ELF-1 (cell line): ENCODE measurements around the gene FDX2.
A peak's percentile ranks its signal among the peaks of the same experiment; 100 is the strongest.

ENCODE experiments used
- DNase-seq: peaks from one replicate; pipeline ENCODE4 v3.0.0-alpha.2; 2016; ENCODE audit warnings: low read depth, low spot score

FDX2 gene

DNA sequence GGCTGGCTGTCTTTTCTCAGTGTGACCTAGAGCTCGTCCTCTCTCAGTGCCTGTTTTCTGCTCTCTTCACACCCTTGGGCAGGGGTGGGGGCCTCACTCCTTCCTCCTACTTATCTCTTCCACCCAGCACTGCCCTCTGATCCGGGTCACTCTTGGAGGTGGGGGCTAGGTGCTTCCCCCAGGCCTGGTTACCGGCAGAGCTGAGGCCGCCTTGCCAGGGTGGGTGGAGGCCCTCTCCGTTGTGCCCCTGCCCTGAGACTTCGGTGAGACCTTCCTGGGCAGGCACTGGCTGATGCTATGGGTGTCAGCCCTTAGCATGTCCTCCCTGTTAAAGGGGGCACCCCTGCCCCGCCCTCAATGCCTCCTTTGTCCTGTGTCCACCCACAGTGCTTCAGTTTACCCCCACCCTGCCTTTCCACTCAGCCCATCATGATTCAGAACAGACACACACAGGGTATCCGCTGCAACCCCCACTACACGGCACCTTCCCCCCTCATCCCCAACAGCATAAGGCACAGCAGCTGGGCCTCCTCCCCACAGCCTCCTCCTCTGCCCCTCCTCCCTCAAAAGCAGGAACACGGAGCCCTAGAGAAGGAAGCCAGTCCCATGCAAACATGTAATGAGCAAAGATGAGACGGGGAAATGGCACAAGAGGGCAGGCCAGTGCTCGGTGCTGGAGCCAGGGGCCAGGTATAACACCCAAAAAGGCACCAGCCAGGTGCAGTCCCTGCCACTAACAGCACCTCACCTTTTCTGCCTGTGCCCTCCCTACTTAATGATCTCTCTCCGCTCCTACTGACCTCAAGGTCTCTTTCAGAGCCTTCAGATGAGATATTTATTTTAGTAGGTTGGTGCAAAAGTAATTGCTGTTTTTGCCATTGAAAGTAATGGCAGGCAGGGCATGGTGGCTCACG, 16.0 kb downstream of the FDX2 start:
- DNase-seq = no peak

GRCh38 chr19:10295847-10296591, 19.8 kb downstream of the FDX2 start:
- DNase-seq = peak; percentile 50

GRCh38 chr19:10295305-10295846, 20.4 kb downstream of the FDX2 start:
- DNase-seq = peak; percentile 39

GRCh38 chr19:10294368-10294697, 21.5 kb downstream of the FDX2 start:
- DNase-seq = peak; percentile 73

- DNase-seq = peak; percentile 20
Observed at GRCh38 chr19:10293637-10294367, 22.0 kb downstream of the FDX2 start.

GRCh38 chr19:10292789-10293636, 22.8 kb downstream of the FDX2 start:
- DNase-seq = no peak

GRCh38 chr19:10292206-10292788, 23.5 kb downstream of the FDX2 start:
- DNase-seq = peak; percentile 83

DNA sequence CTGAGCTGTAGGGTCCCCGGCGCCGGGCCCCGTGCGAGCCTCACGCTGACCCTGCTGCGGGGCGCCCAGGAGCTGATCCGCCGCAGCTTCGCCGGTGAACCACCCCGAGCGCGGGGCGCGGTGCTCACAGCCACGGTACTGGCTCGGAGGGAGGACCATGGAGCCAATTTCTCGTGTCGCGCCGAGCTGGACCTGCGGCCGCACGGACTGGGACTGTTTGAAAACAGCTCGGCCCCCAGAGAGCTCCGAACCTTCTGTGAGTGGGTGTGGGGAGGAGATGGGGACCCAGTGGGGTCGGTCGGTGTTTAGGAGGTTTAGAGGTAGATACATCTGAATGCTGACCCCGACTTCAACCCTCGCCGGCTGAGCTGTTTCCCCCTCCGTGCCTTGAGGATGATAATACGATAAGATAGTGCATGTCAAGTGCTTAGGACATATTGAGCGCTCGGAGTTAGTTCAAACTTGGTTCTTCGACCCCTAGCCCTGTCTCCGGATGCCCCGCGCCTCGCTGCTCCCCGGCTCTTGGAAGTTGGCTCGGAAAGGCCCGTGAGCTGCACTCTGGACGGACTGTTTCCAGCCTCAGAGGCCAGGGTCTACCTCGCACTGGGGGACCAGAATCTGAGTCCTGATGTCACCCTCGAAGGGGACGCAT, 24.1 kb downstream of the FDX2 start:
- DNase-seq = peak; percentile 34

GRCh38 chr19:10290876-10291553, 24.8 kb downstream of the FDX2 start:
- peak; percentile 39 for DNase-seq

- DNase-seq = peak; percentile 21
Observed at GRCh38 chr19:10290357-10290875, 25.4 kb downstream of the FDX2 start.

DNA sequence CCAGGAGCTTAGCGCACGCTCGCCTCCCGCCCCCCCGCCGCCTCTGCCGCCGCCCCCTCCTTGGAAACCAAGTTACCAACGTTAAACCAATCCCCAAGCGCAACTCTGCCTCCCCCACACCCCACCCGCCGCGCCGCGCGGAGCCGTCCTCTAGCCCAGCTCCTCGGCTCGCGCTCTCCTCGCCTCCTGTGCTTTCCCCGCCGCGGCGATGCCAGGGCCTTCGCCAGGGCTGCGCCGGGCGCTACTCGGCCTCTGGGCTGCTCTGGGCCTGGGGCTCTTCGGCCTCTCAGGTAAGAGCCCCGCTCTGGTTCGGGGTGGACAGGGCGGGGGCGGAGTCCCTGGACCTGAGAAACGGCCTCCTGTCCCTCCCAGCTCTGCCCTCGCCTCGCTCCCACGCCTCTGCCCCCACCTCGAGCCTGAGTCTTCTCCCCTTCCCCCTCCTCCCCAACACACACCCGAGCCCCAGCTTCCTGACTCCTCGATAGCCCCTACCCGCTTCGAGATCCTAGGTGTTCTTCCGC, 25.9 kb downstream of the FDX2 start, which contains the start of gene ICAM5:
ICAM5 (plus strand) TSS at position 117 of the 521 bp plus-strand sequence; CDS start at position 209, 92 bp downstream.
- no peak for DNase-seq

DNA sequence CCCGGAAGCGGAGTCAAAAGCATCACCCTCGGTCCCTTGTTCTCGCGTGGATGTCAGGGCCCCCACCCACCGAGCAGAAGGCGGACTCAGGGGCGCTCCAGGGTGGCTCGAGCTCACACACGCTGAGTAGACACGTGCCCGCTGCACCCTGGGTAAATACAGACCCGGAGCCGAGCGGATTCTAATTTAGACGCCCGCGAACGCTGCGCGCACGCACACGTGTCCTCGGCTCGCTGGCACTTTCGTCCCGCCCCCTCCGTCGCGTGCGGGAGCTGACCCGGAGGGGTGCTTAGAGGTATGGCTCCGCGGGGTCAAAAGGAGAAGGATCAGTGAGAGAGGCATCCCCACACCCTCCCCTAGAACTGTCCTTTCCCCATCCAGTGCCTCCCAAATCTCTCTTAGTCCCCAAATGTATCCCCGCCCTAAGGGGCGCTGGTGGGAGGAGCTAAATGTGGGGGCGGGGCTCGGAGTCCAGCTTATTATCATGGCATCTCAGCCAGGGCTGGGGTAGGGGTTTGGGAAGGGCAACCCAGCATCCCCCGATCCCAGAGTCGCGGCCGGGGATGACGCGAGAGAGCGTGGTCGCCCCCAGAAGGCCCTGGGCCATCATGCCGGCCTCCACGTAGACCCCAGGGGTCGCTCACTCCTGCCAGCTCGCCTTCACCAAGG, 26.5 kb downstream of the FDX2 start:
- DNase-seq = peak; percentile 57

- peak; percentile 74 for DNase-seq
Observed at GRCh38 chr19:10288662-10289166, 27.1 kb downstream of the FDX2 start.

DNA sequence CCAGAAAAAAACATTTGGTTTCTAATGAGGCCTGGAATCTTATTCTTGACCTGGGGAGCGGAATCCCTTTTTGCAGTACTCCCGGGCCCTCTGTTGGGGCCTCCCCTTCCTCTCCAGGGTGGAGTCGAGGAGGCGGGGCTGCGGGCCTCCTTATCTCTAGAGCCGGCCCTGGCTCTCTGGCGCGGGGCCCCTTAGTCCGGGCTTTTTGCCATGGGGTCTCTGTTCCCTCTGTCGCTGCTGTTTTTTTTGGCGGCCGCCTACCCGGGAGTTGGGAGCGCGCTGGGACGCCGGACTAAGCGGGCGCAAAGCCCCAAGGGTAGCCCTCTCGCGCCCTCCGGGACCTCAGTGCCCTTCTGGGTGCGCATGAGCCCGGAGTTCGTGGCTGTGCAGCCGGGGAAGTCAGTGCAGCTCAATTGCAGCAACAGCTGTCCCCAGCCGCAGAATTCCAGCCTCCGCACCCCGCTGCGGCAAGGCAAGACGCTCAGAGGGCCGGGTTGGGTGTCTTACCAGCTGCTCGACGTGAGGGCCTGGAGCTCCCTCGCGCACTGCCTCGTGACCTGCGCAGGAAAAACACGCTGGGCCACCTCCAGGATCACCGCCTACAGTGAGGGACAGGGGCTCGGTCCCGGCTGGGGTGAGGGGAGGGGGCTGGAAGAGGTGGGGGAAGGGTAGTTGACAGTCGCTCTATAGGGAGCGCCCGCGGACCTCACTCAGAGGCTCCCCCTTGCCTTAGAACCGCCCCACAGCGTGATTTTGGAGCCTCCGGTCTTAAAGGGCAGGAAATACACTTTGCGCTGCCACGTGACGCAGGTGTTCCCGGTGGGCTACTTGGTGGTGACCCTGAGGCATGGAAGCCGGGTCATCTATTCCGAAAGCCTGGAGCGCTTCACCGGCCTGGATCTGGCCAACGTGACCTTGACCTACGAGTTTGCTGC, 28.7 kb downstream of the FDX2 start, which contains the start of gene ICAM4:
ICAM4 (plus strand) TSS at position 153 of the 935 bp plus-strand sequence; CDS start at position 211, 58 bp downstream.
- DNase-seq = peak; percentile 53

- DNase-seq = no peak
Observed at GRCh38 chr19:10285393-10285792, 30.4 kb downstream of the FDX2 start.

GRCh38 chr19:10284960-10285278, 30.9 kb downstream of the FDX2 start:
- no peak for DNase-seq
